Stimulated activated CD4-positive, alpha-beta T cell treated with anti-CD3 and anti-CD28 coated beads, Interleukin-12 subunit alpha, Interleukin-12 subunit beta, amount 100 ng/mL, for 48 hours (primary cell): Measurements from ENCODE around the gene SNAP29.
"Not testable (repeated sequence)": the region's sequence is repeated elsewhere in the genome, so short reads cannot be mapped to it uniquely, and the experiment has no call there.

Experiments
- DNase-seq, 3 donors: peaks; one replicate each; pipeline ENCODE4 v3.0.0-alpha.2; 2020; ENCODE audit warnings: low read depth in 2 of 3, low spot score in 1 of 3

Gene SNAP29

GRCh38 chr22:20858615-20859416, at the start of gene SNAP29, which contains the start of gene PI4KA:
TSS of gene SNAP29 (plus strand) at chr22:20859007. CDS start at chr22:20859111, 104 bp downstream.
TSS of gene PI4KA (minus strand) at chr22:20858811. CDS start at chr22:20858725, 86 bp downstream.
- peak; percentile 93 to 99 (median 97) for DNase-seq

- DNase-seq, result no peak
Observed at GRCh38 chr22:20809538-20810185, 49.1 kb upstream of the SNAP29 start.

DNA sequence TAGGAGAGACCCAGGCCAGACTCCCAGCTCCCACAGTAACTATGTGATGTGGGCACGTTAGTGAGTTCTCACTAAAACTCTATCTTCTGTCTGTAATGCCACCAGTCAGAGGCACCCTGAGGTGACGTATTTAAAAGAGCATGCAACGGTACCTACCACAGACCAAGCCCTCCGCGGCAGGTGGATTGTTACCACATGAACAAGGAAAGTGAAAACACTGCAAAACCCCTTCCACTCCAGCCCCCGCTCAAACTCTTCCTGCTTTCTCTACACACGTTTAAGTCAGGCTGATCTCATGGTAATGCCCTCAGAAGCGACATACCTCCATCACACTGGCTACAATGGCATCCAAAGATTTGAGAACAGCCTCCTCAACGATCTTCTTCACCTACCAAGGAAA, 48.2 kb upstream of the SNAP29 start:
- no peak for DNase-seq

DNA sequence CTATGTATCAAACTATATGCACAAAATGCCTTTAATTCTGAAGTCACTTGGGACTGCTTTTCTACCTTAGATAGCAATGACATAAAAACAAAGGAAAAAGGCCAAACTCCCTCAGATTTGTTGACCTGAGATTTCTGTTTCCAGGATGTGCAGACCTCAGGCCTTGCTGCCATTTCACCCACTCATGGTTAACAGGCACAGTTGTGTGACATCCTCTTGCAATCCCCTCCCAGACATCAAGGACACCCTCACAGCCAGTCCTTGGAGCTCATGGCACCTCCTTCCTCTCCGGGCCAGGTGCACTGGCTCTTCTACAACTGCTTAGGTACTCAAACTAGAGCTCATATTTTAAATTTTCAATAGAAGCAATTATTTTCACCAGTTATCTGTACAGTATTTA, 47.6 kb upstream of the SNAP29 start:
- no peak for DNase-seq

GRCh38 chr22:20811971-20812660, 46.7 kb upstream of the SNAP29 start:
- no peak for DNase-seq

DNA sequence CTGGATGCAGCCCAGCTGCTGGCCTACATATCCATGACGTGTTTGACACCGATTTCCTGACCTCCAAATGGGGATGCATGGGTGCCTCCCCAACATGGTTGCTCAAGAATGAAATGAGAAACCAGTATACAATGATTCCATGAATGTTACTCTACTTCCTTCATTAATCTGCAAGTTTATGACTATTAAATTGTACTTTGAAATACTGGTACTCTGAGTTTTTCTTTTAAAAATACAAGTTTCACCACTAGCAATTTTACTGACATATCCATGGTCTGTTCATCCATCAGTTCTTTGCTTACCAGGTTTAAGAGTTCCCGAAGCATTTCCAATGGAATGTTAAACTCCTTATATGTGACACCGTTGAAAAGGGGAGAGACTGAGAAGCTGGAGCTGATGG, 45.8 kb upstream of the SNAP29 start:
- DNase-seq, result no peak

- DNase-seq, result no peak
Observed at GRCh38 chr22:20814221-20814808, 44.5 kb upstream of the SNAP29 start.

GRCh38 chr22:20815477-20816050, 43.2 kb upstream of the SNAP29 start:
- no peak for DNase-seq

DNA sequence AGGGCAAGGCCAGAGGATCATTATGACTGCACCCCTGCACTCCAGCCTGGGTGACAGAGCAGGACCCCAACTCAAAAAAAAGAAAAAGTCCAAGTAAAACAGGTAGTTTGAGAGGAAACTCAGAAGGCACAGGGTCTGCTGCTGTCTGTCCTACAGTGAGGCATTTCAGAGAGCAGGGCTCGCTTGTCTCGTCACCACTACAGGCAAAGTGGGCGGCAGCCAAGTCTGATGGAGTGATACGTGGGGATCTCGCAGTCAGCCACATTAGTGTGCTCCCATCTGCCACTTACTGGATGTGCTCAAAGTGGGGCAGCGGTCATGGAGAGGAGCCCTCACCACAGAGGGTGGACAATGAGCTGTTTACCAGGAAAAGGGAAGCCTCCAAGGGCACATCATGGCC, 42.2 kb upstream of the SNAP29 start:
- no peak for DNase-seq

DNA sequence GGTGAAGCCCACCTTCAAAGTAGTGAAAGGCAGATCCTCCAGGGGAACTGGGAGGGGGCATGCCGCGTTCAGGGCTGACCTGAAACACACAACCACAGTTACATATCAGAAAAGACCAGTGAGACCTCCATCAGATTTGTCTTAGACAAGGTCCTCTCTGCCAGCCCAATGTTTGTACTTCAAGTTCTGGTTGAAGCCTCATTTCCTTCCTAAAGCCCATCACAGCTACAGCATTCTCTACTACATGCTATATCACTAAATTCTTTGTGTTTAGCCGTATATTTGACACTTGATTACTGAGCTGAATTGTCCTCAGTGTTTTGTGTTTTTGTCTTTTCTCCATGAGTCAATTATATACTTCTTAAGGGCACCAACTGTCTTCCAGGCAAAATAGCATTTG, 40.3 kb upstream of the SNAP29 start:
- DNase-seq, result no peak

DNA sequence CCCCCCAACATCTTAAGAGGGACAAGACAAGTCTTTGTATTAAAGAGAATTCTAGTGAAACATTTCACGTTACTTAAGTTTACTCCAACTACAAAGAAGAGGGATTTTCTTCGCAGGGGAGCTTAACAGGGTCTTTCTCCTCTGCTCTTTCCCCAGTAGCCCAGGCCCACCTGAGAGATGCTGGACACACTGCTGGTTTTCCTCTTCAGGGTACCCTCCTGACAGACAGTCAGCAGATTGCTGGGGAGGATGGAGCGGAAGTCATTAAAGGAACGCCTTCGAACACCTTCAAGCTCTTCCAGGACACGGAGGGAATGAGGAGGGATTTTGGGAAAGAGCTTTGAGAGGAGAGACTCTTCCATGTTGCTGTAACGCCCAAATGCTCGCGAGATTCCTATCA, 39.3 kb upstream of the SNAP29 start:
- no peak for DNase-seq

- not testable (repeated sequence) for DNase-seq
Observed at GRCh38 chr22:20821717-20822239, 37.0 kb upstream of the SNAP29 start.

- no peak for DNase-seq
Observed at GRCh38 chr22:20822240-20822639, 36.6 kb upstream of the SNAP29 start.

GRCh38 chr22:20823264-20823663, 35.5 kb upstream of the SNAP29 start:
- DNase-seq, result no peak

GRCh38 chr22:20825216-20825615, 33.6 kb upstream of the SNAP29 start:
- not testable (repeated sequence) for DNase-seq

GRCh38 chr22:20825624-20826023, 33.2 kb upstream of the SNAP29 start:
- DNase-seq, result no peak

DNA sequence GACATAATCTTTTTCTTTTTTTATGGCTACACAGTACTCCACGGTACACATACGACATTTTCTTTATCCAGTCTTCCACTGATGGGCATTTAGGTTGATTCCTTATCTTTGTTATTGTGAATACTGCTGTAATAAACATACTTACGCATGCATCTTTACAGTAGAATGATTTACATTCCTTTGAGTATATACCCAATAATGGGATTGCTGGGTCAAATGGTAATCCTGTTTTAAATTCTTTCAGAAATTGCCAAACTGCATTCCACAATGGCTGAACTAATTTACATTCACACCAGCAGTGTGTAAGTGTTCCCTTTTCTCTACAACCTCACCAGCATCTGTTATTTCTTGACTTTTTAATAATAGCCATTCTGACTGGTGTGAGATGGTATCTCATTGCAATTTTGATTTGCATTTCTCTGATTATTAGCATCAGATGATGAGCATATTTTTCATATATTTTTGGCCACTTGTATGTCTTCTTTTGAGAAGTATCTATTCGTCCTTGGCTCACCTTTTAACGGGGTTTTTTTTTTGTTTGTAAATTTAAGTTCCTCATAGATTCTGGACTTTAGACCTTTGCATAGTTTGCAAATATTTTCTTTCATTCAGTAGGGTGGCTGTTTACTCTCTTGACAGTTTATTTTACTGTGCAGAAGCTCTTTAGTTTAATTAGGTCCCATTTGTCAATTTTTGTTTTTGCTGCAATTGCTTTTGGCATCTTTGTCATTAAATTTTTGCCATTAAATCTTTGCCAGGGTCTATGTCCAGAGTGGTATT, 32.2 kb upstream of the SNAP29 start:
- DNase-seq, result not testable (repeated sequence)

- DNase-seq, result no peak
Observed at GRCh38 chr22:20829491-20830134, 29.2 kb upstream of the SNAP29 start.

- DNase-seq, result no peak
Observed at GRCh38 chr22:20833225-20833665, 25.6 kb upstream of the SNAP29 start.

DNA sequence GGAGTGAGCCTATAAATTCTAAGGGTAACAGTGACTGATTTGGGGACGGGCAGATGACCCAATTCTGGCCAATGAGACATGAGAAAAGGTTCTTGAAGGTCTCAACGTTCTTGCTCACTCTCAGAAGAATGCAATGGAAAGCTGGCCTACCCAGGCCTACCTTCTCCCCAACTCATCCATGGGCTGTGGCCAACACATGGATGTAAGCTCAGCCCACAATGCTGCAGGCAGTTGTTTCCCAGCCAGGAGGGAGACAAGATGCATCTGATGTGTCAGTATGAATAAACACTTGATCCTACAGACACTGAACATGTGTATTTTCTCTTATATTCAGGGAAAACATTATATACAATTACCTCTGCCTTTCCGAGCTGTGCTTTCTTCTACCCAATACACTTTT, 24.6 kb upstream of the SNAP29 start:
- no peak for DNase-seq
